Measurements from ENCODE around the gene TSPOAP1. TPM values are rescaled to one million over a fixed set of nuclear protein-coding genes. Genes with fewer than 3 reads are reported as not detected.

TSPOAP1 gene
- total and polyA plus RNA-seq, 2 of the 4 experiments (the other 2 are of a cell fraction) = 0.90 to 1.6 TPM

DNA sequence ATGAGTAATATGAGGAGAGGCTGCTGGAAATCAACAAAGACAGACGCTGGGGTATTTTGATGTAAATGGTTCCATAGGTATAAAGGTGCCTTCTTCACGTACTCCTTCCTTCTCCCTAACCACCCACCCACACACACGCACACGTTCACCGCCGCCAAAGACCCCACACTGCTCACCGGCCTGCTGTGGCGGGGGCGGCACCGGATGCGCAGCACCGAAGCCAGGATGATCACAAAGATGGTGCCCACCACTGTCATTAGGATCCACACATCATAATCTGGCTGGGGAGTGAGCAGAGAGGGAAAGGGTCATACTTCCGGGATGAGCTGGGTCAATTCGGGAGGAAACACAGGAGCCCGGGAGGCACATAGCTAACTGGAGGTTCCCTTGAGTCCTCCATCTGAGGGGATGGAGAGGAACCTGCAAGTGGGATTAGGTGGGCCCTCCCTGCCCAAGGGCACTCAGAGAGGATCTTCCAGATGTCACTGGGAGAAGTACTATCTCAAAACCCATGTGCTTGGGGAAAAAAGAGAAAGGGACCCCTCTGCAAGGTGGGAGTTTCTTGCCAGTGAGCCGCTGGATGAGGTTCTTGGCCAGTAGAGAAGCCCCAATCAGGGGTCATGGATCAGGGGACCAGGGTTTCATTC lies 33.9 kb upstream of the TSPOAP1 start:
- Histone ChIP-seq H3K27ac (ENCODE audit: insufficient read depth, low read length) (no peak overlapping the region), H2BK20ac (ENCODE audit: low read depth, low read length) (no peak overlapping the region), H2BK15ac (ENCODE audit: low read depth, low read length) (no peak overlapping the region), H2AFZ (replicated peaks; ENCODE audit: low read length, poor library complexity) (no peak overlapping the region), H3K27me3 (ENCODE audit: control insufficient read depth, insufficient read depth, low read length) (peaks cover 25% of the 10 kb centered on the region), H2BK120ac (ENCODE audit: low read depth, low read length) (no peak overlapping the region), H4K91ac (ENCODE audit: insufficient read depth, low read depth, low read length) (no peak overlapping the region), H3K18ac (ENCODE audit: low read depth, low read length) (no peak overlapping the region), H3K9me3 (ENCODE audit: control insufficient read depth, insufficient read depth, low read length) (no peaks in the 10 kb centered on the region), H2AK9ac (replicated peaks; ENCODE audit: low read depth, low read length, poor library complexity) (no peak overlapping the region), H3K4me3 (ENCODE audit: insufficient read depth, low read depth, low read length) (no peak overlapping the region), H4K5ac (ENCODE audit: low read depth, low read length) (no peak overlapping the region), H4K20me1 (ENCODE audit: insufficient read depth, low read length) (no peaks in the 10 kb centered on the region), H4K8ac (ENCODE audit: low read depth in 2 of 2, low read length in 2 of 2) (no peak overlapping the region), H3K4me1 (ENCODE audit: control insufficient read depth, insufficient read depth, low read length) (no peaks in the 10 kb centered on the region), H3K56ac (ENCODE audit: extremely low read depth, insufficient read depth, low read length) (no peak overlapping the region), H2AK5ac (ENCODE audit: low read depth, low read length) (no peak overlapping the region), H3K14ac (replicated peaks; ENCODE audit: low read depth, low read length) (no peak overlapping the region), H3K36me3 (ENCODE audit: control insufficient read depth, insufficient read depth, low read length) (no peaks in the 10 kb centered on the region), H3K79me1 (ENCODE audit: low read depth in 1 of 2, low read length in 2 of 2) (no peaks in the 10 kb centered on the region), H3K23ac (ENCODE audit: low read depth, low read length) (no peak overlapping the region), H2BK5ac (ENCODE audit: low read depth, low read length, poor library complexity, severe bottlenecking) (no peak overlapping the region), H3K9ac (ENCODE audit: low read depth, low read length) (no peak overlapping the region), H3K9me1 (ENCODE audit: insufficient read depth, low read length) (no peaks in the 10 kb centered on the region), H3K4ac (ENCODE audit: low read depth, low read length) (no peak overlapping the region), H3K4me2 (ENCODE audit: low read depth, low read length) (no peak overlapping the region)
- in situ Hi-C loops (cut with MboI; ENCODE audit: low sequenced_read_pairs) (no loop called here), dilution Hi-C loops (cut with HindIII; ENCODE audit: low sequenced_read_pairs, unreplicated experiment) (no loop called here), intact Hi-C loops (cut with micrococcal nuclease) (no loop called here)
- POLR2A ChIA-PET (ENCODE audit: unreplicated experiment) = no interaction called here
- TF ChIP-seq, protein P1, sequence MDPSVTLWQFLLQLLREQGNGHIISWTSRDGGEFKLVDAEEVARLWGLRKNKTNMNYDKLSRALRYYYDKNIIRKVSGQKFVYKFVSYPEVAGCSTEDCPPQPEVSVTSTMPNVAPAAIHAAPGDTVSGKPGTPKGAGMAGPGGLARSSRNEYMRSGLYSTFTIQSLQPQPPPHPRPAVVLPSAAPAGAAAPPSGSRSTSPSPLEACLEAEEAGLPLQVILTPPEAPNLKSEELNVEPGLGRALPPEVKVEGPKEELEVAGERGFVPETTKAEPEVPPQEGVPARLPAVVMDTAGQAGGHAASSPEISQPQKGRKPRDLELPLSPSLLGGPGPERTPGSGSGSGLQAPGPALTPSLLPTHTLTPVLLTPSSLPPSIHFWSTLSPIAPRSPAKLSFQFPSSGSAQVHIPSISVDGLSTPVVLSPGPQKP (IDR thresholded peaks at IDR 0.05; ENCODE audit: borderline replicate concordance, low read depth, low read length) = no peak
- no peak for TF ChIP-seq RAD21 (IDR thresholded peaks at IDR 0.05; ENCODE audit: low read length)
- TF ChIP-seq SMC3 (IDR thresholded peaks at IDR 0.05; ENCODE audit: low read depth, low read length) = no peak
- TF ChIP-seq CTCF (conservative IDR thresholded peaks at IDR 0.05; ENCODE audit: low read depth, low read length) = no peak
- no peak for TF ChIP-seq NFE2L2 (IDR thresholded peaks at IDR 0.05; ENCODE audit: low read depth, low read length)
- no peak for TF ChIP-seq FOS (IDR thresholded peaks at IDR 0.05; ENCODE audit: low read depth, low read length)
- TF ChIP-seq CEBPB (IDR thresholded peaks at IDR 0.05; ENCODE audit: low read depth, low read length) = no peak
- TF ChIP-seq RFX5 (IDR thresholded peaks at IDR 0.05; ENCODE audit: low read depth, low read length) = no peak
- TF ChIP-seq MAZ (IDR thresholded peaks at IDR 0.05; ENCODE audit: borderline replicate concordance, low read depth, low read length) = no peak
- TF ChIP-seq MAFK (IDR thresholded peaks at IDR 0.05; ENCODE audit: low read depth, low read length) = no peak
- TF ChIP-seq USF2 (IDR thresholded peaks at IDR 0.05; ENCODE audit: low read depth, low read length) = no peak
- TF ChIP-seq POLR2A (IDR thresholded peaks at IDR 0.05; ENCODE audit: low read depth, low read length) = no peak
- DNase-seq (no peak), ATAC-seq (ENCODE audit: low read depth) (no peak)
- WGBS, 2 experiments (ENCODE audit: extremely low coverage in 2 of 2, insufficient read length in 1 of 2) = 80% methylated on average over 1 of the region's 16 CpGs; no CpG with 5 or more reads in 1 of the 2 experiments
- no TSS peak for BruUV-seq (replicated peaks)
- CTCF ChIA-PET = interaction anchor here (0.6 to 1.6 kb wide), 3 partner anchors 45 to 190 kb away, joined by 3 to 9 read pairs (median 6); partner anchors contain the start of gene RNF43

Data from IMR-90 (cell line).